GM23338 (cell line): ENCODE data around the gene RNF157. TPM values are rescaled to one million over a fixed set of nuclear protein-coding genes. Genes with fewer than 3 reads are reported as not detected.

Experiments used
- CTCF ChIP-seq, 2 experiments: fragments of 200-600 bp in 1 of 2; sonication (generic) in 1 of 2; conservative IDR thresholded peaks; 2 replicates each; pipeline versions ENCODE4 v1.5.1 to v1.6.1; 2016 to 2017; ENCODE audit warnings: antibody characterized with exemption in 2 of 2, low read depth in 2 of 2, mild to moderate bottlenecking in 2 of 2, moderate library complexity in 1 of 2
- EZH2 ChIP-seq: fragments of 200-600 bp; sonication (generic); IDR thresholded peaks from one replicate; pipeline ENCODE4 v1.8.0; 2017; ENCODE audit warnings: antibody characterized with exemption, mild to moderate bottlenecking, low read depth; ENCODE audit not compliant: unreplicated experiment
- EZH2phosphoT487 ChIP-seq: fragments of 200-600 bp; sonication (generic); IDR thresholded peaks from one replicate; pipeline ENCODE4 v1.8.1; 2018; ENCODE audit warnings: antibody characterized with exemption; ENCODE audit not compliant: unreplicated experiment
- JUNB ChIP-seq: IDR thresholded peaks from one replicate; pipeline ENCODE4 v1.6.1; 2016; ENCODE audit warnings: antibody characterized with exemption; ENCODE audit not compliant: unreplicated experiment
- NANOG ChIP-seq: IDR thresholded peaks from 2 replicates; pipeline ENCODE4 v1.6.1; 2016; ENCODE audit warnings: antibody characterized with exemption, borderline replicate concordance
- POLR2AphosphoS5 ChIP-seq: IDR thresholded peaks from 2 replicates; pipeline ENCODE4 v1.6.1; 2016; ENCODE audit warnings: antibody characterized with exemption, low read depth
- STAT1 ChIP-seq: IDR thresholded peaks from one replicate; pipeline ENCODE4 v1.6.1; 2016; ENCODE audit warnings: antibody characterized with exemption; ENCODE audit not compliant: unreplicated experiment
- ZNF114 ChIP-seq: fragments of 250-450 bp; sonication (Bioruptor Pico); IDR thresholded peaks from 2 replicates; pipeline ENCODE4 v1.5.0; 2020; ENCODE audit warnings: mild to moderate bottlenecking, moderate library complexity
- ZNF331 ChIP-seq: fragments of 250-450 bp; sonication (Bioruptor Pico); IDR thresholded peaks from 2 replicates; pipeline ENCODE4 v1.5.0; 2020; ENCODE audit warnings: low read depth, mild to moderate bottlenecking, moderate library complexity
- ZNF462 ChIP-seq: fragments of 250-450 bp; sonication (Bioruptor Pico); IDR thresholded peaks from 2 replicates; pipeline ENCODE4 v1.5.0; 2020; ENCODE audit warnings: mild to moderate bottlenecking, moderate library complexity
- polyA plus RNA-seq: library from polyadenylated mRNA; unstranded; fragments of >200 nt; fragmentation: Nextera tagmentation; extraction: Ambion mirVana; gene quantifications from 2 replicates; pipeline ENCODE4 v1.2.1, GENCODE V29; 2016
- total RNA-seq: library from RNA; depleted of rRNA; stranded (reverse); fragments of >200 nt; shearing (Covaris generic); gene quantifications from 2 replicates; pipeline ENCODE4 v1.2.3, GENCODE V29; 2014

The RNF157 gene
- total and polyA plus RNA-seq, 2 experiments from 2014 or later, result 7.8 to 11.7 TPM

GRCh38 chr17:76176701-76177574, 63.4 kb downstream of the RNF157 start (continued):
- no peak for TF ChIP-seq ZNF462 (CRISPR knock-in tag)
- TF ChIP-seq NANOG, result no peak
- TF ChIP-seq ZNF331, result no peak
- no peak for TF ChIP-seq EZH2
- TF ChIP-seq EZH2phosphoT487, result no peak
- TF ChIP-seq ZNF114, result no peak
- no peak for TF ChIP-seq CTCF (conservative IDR thresholded peaks at IDR 0.05; ENCODE audit: low read depth in 2 of 2)
- TF ChIP-seq POLR2AphosphoS5, result no peak
- TF ChIP-seq STAT1, result no peak
- TF ChIP-seq JUNB, result no peak
